Endometrium (tissue), 2 donors: Measurements from ENCODE around the gene C8G.

Experiments
- FAIRE-seq: peaks from 2 replicates; lab custom pipeline; 2012; peaks lifted over from hg19 to GRCh38; lab: Jason Lieb, UNC
- donor health status: control.
- donor health status: control.

C8G gene

DNA sequence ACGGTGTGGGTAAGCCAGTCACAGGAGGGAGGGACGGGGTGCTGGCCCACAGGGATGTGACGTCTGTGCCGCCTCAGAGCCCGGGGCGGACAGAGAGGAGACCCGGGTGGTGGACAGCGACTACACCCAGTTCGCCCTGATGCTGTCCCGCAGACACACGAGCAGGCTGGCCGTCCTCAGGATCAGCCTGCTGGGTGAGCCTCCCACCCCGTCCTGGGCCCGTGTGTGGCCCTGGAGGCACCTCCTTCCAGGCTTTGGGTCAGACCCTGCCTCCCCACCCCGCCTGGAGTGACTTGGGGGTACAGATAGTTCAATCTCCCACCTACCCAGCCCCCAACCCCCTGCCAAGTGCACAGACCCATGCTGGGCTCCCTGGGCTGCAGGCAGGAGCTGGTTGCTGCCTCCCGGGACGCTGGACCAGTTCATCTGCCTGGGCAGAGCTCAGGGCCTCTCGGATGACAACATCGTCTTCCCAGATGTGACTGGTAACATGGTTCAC lies 8.8 kb downstream of the C8G start:
- FAIRE-seq, result no peak

DNA sequence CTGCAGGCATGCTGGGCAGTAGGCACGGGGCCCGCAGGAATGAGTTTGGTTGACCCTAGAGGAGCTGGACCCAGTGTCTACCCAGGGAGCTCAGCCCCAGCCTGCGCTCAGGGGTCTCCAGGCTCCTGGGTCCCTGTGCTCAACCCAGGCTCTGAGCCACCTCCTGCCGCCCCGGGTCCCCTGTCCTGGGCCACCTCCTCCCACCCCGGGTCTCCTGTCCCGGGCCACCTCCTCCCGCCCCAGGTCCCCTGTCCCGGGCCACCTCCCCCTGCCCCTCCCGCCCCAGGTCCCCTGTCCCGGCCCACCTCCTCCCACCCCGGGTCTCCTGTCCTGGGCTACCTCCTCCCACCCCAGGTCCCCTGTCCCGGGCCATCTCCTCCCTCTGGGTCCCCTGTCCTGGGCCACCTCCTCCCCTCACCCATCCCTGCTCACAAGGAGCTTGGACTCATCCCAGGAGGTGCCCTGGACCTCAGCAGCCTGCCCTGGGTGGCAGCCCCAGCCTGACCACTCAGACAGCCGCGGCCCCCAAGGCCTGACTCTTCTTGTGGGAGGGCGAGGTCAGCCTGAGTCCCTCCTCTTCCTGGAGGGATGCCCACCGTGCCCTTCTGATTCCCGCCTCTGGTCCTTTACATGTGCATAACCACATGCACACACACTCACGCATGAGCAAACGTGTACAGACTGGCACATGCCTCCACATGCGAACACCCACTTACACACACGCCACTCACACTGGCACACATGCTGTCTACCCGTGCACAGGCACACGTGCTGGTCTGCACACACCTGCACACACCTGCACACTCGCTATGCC lies 9.4 kb downstream of the C8G start:
- no peak for FAIRE-seq

DNA sequence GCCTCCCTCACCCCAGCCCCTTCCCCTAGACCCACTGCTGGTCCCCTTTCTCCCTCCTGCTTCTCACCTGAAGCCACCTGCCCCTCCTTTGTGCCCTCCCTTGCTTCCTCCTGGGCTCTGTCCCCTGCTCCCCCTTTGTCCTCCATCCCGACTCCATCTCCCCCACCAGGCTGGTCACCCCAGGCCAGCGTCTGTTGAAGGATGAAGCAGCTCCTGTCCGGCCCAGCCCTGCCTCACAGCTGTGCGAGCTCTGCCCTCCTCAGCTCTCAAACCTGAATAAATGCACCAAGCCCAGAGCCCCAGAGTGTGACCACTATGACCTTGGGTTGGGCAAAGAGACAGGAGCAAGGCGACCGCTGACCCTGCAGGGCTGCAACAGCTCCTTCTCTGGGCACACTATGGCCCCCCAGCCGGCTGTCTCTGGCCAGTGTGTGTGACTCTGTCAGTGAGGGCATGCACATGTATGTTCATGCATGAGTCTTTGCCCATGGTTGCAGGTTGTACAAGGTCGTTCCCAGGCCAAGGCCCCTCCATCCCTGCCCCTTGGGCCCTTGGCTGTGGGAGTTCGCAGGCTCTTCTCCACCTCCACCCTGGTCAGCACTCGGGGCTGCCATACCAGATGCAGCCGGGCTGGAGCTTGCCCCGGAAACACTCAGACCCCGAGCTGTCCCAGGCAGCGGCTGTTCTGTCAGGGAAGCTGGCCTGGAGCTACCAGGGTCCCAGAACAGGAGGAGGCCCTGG lies 10.3 kb downstream of the C8G start:
- no peak for FAIRE-seq

DNA sequence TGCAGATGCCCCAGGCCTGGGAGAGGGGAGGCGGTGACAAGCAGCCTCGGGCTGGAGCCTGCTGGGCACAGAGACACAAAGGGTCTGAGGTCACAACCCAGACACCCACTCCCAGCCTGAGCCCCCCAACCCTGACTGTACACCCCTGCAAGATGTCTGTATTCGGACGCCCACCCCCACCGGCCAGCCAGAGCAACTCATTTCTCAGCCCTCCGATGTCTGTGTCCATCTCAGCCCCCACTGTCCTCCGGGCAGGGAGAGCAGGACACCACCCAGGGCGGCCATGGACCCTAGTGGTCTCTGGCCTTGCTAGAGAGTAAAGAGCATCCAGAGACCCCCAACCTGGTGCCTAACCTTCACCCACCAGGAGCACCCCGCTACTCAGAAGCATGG lies 10.9 kb downstream of the C8G start:
- no peak for FAIRE-seq

DNA sequence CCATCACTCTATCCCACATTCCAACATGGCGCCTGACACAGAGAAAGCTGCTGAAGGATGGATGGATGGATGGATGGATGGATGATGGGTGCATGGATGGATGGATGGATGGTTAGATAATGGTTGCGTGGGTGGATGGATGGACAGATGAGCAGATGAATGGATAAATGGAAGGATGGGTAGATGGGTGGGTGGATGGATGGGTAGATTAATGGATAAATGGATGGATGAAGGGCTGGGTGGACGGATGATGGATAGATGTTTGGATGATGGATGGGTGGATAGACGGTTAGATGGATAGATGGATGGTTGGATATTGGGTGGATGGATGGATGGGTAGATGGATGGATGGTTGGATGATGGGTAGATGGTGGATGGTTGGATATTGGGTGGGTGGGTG lies 11.6 kb downstream of the C8G start:
- FAIRE-seq, result no peak

DNA sequence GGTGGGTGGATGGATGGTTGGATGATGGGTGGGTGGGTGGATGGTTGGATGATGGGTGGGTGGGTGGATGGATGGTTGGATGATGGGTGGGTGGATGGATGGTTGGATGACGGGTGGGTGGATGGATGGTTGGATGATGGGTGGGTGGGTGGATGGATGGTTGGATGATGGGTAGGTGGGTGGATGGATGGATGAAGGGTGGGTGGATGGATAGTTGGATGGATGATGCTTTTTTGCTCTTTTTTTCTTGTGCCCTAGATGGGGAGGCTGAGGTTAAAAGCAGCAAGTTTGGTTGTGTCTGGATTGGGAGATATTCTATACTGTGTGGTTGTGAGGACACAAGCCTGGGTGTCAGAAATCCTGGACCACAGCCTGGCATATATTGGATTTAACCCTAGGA lies 12.4 kb downstream of the C8G start:
- FAIRE-seq, result no peak

DNA sequence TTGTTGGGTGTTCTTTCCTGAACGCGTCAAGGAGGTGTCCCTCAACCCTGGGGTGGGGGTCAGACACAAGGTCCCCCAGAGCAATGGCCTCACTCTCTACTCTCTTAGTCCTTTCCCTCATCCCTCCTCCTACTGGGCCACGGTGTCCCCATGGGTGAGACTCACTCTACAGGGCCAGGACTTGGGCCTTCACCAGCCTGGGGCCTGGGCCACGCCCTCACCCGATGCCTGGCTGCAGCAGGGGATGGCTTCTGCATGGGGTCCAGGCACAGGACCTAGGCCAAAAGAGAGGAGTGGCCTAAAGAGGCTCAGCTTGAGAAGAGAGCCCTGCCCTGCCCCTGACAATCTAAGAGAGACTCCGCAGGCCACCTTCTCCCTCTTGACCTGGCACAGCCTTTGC lies 12.9 kb downstream of the C8G start:
- no peak for FAIRE-seq

DNA sequence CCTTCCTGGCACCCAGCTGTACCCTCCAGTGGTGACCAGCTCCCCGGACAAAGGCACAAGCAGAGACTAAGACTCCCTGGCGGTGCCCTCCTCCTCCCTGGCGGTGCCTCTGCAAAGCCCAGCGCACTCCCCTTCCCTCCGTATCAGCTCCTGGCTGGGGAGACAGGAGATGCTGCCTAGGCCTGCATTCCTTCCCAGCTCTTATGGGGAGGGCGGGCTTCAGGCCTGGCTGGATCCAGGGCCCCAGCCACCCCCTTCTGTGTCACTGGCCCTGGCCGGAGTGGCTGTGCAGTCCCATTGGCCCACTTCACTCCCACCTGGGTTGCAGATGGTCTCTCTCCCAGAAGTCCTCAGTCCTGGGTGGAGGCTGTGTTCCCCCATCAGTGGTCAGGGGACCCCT lies 13.4 kb downstream of the C8G start:
- FAIRE-seq, result no peak

DNA sequence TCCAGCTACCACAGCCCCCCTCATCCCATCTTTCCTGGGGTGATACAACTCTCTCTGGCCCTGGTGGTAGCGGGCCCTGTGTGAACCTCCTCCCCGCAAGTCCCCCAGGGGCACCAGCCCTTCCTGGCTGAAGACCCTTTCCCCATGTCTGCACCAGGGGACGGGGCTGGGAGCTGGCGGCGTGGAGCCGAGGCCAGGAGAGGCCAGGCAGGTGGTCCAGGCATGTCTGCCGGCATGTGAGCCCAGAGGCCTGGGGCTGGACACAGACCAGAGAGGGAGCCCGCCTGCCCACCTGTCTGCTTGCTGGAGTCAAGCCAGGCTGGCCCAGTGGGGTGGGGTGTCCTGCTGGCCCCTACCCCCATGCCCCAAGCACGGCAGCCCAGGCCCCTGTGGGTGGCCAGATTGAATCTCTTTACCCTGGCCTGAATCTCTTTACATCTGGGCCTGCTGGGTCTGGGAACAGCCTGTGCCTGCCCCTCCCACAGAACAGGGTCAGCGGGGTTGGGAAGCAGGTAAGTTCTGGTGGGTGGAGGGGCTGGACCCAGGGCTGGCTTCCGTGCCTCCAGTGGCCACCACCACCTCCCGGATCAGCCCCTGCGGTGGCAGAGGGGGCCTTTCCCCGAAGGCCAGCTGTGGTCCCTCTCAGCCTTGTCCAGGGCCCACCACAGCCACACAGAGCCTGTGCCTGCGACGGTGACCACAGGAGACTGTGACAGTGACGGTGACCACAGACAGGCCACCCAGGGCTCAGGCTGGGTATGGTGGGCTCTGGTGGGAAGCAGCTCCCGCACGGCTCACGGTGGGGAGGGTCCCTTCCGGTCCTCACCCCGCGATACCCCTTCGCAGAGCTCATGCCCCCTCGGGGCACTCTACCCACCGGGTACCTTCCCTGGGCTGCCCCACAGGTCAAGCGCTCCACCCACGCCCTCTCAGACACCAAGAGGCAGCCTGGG lies 14.1 kb downstream of the C8G start:
- FAIRE-seq, result no peak

DNA sequence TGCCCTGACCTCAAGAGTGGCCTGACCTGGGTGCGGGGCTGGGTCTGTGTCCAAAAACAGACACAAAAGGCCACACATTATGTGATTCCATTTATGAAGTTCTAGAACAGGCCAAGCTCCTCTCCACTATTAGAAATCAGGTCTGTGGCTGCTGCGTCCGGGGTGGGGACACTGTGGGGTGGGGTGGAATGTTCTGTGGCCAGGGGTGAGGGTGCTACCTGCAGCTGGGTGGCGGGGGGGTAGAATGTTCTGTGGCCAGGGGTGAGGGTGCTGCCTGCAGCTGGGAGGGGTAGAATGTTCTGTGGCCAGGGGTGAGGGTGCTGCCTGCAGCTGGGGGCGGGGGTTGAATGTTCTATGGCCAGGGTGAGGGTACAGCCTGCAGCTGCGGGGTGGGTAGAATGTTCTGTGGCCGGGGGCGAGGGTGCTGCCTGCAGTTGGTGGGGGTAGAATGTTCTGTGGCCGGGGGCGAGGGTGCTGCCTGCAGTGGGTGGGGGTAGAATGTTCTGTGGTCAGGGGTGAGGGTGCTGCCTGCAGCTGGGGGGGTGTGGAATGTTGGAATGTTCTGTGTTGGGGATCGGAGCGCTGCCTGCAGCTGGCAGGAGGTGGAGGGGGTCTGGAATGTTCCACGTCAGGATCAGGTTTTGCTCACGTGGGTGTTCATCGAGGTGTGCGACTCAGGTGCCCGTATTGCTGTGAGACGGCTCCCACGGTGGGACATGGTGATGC lies 15.3 kb downstream of the C8G start:
- FAIRE-seq, result no peak

DNA sequence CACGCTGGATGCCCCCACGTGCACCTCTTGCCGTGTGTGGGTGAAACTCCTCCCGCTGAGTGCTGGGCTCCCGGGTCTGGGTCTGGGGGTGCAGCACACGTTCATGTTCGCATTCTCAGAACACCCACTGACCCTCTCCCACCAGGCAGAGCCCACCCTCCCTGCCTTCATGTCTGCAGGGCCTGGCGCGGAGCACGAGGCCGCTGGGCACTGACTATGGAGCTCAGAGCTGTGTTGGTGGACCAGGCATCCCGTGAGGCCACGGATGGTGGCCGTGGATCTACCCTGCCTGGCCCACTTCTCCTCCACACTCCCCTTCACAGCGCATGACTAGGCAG lies 15.9 kb downstream of the C8G start:
- no peak for FAIRE-seq

DNA sequence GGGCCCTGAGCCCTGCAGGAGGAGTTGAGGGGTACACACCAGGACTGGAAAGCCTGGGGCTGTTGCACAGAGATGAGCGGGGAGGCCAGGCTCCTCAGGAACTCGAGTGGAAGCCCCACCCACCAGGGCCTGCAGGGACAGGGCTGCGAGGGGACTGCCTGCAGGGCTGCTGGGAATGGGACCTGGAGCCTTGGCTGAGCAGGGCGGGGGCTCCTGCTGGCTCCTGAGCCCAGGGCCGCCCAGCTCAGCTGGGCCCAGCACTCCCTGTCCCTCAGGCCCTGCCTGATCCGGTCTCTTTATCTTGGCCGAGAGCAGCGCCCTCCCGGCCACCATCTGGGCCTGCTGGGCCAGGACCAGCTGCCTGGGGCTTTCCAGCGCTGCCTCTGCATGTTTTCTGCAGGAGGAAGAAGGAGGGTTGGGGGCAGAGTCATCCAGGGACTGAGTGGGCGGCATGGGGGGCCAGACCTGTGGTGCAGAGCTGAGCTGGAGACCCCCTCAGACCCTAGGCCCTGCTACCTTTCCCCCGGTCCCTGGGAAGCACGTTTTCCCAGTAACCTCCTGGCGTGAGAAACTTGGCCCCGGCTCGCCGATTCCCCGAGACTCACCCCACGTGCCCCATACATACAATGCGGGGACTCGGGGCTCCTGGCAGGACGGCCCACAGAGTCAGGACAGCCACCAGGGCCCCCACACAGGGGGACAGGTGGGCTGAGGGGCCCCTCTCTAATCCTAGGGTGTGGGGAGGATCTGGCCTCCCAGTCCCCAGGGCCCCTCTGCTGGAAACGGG lies 16.4 kb downstream of the C8G start:
- no peak for FAIRE-seq

DNA sequence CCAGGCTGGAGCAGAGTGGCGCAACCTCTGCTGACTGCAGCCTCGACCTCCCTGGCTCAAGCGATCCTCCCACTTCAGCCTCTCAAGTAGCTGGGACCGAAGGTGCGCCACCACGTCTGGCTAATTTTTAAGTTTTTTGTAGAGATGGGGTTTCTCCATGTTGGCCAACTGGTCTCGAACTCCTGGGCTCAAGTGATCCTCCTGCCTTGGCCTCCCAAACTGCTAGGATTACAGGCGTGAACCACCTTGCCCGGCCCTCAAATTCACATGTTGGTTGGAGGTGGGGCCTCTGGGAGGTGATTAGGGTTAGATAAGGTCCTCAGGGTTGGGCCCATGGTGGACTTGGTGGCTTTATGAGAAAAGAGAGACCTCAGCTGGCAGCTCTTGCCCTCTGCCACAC lies 17.1 kb downstream of the C8G start:
- no peak for FAIRE-seq

DNA sequence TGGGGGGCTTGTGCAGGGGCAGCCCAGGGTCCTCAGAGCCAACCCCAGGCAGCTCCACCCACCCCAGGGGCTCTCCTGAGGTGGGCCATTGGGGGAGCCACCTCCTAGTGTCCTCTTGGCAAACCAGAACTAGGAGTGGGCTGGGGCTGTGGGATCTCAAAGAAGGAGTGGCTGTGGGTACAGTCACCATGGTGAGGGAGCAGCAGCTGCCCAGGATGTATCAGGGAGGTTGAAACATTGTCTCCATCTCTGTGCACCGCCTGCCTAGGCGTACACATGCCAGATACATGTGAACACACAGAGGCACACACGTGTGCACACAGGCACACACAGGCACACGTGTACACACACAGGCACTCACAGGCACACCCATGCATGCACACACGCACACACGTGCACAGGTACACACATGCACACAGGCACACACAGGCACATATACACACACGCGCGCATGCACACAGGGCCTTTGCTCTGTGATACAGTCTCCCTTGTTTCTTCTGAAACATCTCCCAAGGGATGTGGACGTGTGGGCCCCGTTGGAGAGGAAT lies 17.7 kb downstream of the C8G start:
- FAIRE-seq, result no peak

DNA sequence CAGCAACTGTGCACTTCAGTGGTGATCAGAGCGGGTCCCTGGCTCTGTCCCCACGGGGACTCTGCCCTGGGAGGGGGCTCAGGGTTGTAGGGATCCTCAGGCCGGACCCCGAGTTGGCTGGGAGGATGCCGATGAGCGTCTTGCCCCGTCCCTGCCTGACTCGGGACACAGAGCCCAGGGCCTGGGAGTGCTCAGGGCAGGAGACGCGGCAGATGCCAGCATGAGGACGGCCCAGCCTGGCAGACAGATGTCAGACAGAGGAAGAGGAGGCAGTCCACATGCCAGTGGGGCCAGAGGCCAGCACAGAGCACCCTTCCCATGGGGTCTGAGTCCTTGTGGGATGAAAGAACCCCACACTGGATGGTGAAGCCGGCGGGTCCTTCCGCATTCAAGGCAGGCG lies 18.3 kb downstream of the C8G start:
- no peak for FAIRE-seq

DNA sequence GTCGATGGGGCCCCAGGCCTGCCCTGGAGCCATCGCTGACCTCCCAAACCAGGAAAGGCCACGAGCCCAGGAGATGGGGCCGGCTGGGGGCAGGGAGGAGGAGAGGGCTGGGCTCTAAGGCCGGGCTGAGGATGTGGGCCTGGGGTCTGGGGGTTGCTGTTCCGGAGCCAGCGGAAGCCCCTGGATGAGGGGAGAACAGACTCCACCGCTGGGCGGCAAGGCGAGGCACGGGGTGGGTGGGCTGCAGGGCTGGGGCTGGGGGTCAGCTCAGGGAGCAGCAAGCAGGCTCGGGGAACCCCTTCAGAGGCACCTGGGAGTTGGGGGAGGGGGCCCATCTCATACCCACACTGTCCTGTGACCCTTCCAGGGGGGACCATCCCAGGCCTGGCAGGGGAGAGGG lies 18.7 kb downstream of the C8G start:
- no peak for FAIRE-seq

DNA sequence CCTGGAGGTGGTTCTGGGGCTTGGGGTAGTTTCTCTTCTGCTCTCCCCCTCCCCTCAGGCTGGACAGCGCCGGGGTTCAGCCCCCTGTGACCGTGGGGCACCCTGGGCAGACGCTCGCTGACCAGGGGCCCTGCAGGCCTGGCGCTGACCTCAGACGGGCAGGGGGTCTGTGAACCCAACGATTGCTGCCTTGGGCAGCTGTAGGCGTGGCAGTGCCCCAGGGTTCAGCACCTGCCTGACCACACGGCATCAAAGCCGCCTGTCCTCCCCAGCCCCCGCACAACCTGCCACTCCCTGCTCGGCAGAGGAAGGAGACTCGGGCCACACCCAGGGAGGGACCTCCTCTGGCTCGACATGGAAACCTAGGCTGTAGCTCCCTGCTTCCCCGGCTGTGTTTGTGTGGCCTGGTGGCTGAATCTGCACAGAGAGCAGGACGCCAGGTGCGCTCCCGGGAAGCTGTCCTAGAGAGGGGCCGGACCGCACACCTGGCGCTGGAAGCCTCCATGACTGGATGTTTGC lies 19.2 kb downstream of the C8G start:
- FAIRE-seq, result no peak

DNA sequence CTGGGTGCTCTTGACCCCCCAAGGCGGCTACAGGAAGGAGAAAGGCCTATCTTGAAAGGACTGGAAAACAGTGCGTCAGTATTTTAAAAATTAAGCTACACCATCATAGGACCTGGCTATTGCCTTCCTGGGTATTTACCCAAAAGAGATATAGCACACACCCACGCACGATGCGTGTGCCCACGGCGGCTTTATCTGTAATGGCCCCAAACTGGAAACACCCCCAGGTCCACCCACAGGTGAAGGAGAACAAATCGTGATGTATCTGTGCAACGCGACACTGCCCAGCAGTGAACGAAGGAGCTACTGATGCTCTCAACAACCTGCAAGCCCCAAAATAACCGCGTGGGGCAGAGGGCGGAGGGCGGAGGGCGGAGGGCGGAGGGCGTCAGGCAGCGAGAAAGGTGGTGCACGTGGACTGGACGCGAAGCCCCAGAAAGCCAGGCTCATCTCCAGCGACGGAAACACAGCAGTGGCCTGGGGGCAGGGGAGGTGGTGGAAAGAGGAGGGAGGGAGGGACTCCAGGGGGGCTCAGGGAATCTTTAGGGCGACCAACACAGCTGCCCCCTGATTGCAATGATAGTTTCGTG lies 19.9 kb downstream of the C8G start:
- FAIRE-seq, result no peak

DNA sequence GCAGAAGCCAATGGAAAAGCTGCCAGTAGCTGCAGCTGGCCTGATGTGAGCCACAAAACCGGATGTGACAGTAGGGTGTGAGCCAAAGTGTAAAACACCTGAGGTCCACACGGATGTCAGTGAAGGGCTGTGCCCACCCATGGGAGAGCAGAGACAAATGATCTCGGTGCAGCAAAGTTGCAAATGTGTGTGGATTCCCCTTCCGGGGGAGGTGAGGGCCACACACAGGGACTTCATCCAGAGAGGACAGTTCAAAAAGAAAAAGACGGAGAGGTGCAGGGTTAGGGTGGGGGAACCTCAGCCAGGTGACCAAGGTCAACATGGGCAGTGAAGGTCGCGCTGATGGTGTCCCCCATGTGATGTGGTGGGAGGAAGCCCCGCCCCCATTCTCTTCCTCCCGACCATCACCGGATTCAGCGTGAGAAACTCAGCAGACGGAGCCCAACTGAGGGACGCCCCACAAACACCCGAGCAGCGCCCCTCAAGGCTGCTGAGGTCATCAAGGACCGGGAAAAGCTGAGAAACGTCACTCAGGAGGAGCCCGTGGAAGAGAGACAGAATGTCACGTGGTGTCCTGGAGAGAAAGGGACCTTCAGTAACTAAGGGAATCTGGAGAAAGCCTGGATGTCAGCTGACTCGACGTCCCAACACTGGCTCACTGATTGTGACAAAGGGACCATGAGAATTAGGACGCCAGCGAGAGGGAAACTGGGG lies 20.9 kb downstream of the C8G start:
- no peak for FAIRE-seq
